ENCODE results near the gene OS9.
A peak's percentile ranks its signal among the peaks of the same experiment; 100 is the strongest.
"Not testable (repeated sequence)": the region's sequence is repeated elsewhere in the genome, so short reads cannot be mapped to it uniquely, and the experiment has no call there.

OS9 gene, protein sequence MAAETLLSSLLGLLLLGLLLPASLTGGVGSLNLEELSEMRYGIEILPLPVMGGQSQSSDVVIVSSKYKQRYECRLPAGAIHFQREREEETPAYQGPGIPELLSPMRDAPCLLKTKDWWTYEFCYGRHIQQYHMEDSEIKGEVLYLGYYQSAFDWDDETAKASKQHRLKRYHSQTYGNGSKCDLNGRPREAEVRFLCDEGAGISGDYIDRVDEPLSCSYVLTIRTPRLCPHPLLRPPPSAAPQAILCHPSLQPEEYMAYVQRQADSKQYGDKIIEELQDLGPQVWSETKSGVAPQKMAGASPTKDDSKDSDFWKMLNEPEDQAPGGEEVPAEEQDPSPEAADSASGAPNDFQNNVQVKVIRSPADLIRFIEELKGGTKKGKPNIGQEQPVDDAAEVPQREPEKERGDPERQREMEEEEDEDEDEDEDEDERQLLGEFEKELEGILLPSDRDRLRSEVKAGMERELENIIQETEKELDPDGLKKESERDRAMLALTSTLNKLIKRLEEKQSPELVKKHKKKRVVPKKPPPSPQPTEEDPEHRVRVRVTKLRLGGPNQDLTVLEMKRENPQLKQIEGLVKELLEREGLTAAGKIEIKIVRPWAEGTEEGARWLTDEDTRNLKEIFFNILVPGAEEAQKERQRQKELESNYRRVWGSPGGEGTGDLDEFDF

DNA sequence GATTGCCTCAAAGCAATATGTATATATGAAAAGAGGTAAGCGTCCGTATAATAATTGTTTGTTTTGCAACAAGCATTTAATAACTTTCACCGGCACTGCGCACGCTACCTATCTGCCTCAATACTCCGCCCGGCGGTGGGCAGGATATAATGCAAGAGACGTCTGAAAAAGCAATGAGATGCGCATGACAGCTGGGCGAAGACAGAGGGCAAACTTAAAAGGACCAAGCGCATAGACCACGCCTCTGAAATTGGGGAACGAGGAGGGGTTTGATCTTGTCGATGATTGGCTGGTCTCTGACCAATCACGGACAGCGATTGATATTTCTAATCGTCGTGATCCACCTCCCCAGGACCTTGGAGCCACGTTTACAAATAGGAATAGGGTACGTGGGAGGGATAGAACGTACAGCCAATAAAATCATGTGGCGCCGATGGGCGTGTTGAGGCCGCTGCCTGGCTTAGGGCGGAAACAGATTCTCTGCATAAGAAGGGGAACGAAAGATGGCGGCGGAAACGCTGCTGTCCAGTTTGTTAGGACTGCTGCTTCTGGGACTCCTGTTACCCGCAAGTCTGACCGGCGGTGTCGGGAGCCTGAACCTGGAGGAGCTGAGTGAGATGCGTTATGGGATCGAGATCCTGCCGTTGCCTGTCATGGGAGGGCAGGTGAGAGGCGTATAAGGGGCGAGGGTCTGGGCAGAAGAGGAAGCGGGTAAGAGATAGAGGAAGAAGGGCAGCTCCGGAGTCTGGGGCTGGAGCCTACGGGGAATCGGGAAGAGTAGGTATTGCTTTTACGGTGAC lies at the start of gene OS9:
TSS of gene OS9 (plus strand) at position 474 of the 800 bp plus-strand sequence. CDS start at position 504, 30 bp downstream.
- DNase-seq: peak; percentile 80 to 98 (median 90)

DNA sequence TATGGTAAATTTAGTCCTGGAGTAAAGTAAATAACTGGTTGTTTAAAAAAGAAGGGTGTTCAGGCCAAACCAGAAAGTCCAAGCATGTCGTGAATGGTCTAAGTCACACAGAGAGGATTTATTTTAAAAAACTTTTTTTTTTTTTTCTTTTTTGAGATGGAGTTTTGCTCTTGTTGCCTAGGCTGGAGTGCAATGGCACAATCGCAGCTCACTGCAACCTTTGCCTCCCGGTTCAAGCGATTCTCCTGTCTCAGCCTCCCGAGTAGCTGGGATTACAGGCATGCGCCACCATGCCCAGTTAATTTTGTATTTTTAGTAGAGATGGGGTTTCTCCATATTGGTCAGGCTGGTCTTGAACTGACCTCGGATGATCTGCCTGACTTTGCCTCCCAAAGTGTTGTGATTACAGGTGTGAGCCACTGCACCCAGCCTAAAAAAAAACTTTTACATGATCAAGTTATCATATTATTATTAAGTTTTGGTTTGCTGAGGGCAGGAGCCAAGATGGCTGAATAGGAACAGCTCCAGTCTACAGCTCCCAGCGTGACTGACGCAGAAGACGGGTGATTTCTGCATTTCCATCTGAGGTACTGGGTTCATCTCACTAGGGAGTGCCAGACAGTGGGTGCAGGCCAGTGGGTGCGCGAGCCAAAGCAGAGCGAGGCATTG lies 47.8 kb upstream of the OS9 start:
- not testable (repeated sequence) for DNase-seq

DNA sequence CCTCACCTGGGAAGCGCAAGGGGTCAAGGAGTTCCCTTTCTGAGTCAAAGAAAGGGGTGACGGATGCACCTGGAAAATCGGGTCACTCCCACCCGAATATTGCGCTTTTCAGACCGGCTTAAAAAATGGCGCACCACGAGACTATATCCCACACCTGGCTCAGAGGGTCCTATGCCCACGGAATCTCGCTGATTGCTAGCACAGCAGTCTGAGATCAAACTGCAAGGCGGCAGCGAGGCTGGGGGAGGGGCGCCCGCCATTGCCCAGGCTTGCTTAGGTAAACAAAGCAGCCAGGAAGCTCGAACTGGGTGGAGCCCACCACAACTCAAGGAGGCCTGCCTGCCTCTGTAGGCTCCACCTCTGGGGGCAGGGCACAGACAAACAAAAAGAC lies 47.3 kb upstream of the OS9 start:
- DNase-seq: not testable (repeated sequence)

DNA sequence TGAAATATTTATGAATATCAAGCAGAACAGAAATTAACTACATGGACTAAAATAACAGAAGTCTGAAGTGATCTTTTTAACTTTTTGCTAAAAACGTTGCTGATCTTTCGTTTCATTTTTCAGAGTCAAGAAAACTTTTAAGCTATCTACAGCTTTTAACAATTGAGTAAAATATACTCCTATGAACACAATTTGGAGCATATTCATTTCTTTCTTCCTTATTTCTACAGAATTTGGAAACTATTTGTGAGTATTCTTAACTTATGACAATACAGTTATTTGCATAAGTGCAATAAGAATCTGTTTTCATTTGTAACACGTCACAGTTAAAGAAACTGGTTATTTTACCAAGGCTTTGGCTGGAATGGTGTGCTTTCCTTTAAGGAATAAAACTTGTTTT lies 39.9 kb upstream of the OS9 start:
- no peak for DNase-seq

DNA sequence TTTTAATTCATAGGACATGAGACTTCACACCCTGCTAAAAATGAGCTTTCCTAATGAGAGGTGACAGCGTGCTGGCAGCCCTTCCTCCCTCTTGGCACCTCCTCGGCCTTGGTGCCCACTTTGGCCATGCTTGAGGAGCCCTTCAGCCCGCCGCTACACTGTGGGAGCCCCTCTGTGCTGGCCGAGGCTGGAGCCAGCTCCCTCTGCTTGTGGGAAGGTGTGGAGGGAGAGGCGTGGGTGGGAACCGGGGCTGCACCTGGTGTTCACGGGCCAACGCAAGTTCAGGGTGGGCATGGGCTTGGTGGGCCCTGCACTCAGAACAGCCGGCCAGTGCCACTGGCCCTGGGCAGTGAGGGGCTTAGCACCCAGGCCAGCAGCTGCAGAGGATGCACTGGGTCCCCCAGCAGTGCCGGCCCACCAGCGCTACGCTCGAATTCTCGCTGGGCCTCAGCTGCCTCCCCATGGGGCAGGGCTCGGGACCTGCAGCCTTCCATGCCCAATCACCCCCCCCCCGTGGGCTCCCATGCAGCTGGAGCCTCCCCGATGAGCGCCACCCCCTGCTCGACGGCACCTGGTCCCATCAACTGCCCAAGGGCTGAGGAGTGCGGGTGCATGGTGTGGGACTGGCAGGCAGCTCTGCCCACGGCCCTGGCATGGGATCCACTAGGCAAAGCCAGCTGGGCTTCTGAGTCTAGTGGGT lies 38.2 kb upstream of the OS9 start:
- no peak for DNase-seq

DNA sequence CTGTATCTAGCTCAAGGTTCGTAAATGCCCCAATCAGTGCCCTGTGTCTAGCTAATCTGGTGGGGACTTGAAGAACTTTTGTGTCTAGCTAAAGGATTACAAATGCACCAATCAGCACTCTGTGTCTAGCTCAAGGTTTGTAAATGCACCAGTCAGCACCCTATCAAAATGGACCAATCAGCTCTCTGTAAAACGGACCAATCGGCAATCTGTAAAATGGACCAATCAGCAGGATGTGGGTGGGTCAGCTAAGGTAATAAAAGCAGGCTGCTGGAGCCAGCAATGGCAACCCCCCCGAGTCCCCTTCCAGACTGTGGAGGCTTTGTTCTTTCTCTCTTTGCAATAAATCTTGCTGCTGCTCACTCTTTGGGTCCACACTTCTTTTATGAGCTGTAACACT lies 37.5 kb upstream of the OS9 start:
- not testable (repeated sequence) for DNase-seq

DNA sequence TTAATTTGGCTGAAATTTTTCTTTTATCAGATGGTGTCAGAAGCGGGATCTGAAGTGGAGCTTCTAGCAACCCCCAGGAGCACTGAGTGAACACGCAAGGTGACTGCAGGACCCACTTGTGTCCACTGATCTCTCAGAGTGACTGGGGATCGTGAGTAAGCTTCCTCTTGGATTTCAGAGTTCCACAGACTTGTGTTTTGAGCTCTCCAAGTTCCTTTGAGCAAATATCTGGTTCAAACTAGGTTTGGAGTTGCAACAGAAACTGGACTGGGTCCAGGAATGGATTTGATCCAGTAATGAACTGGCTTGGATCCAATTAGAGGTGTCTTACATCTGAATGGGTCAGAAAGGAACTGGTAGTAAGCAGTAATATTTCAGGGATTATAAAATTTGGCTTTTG lies 36.2 kb upstream of the OS9 start:
- DNase-seq: no peak

DNA sequence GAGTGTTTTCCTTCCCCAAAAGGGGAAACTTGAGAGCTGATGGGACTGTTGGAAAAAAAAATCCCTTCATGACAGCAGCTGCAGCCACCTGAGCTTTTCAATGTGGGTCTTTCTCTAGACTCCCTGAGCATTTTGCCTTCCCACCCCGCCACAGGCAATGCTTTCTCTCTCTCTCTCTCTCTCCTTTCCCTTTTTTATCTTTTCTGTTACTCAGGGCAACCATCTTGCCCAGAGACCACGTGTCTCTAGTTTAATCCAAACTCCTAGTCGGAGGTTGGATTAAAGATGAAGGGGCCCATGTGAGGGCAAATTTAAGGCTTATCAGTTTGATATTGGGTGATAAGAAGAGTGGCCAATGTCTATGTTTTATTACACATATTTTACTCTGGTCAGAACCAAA lies 35.0 kb upstream of the OS9 start:
- no peak for DNase-seq

DNA sequence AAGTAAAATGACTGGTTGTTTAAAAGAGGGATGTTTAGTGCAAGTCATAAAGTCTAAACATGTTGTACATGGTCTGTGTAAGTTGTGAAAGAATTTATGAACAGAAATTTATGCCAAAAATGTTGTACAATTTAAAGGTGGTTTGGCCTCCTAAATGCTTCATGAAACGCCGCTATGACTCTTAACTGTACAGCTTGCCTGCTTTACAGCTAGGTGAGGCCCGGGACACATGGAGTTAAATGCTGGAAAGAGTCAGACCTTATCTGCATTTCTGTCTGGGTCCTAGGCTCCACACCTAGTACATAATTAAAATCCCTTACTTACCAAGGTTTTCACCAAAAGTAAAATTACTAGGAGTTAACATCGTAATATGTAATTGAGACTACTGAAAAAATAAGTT lies 32.6 kb upstream of the OS9 start:
- DNase-seq: no peak

DNA sequence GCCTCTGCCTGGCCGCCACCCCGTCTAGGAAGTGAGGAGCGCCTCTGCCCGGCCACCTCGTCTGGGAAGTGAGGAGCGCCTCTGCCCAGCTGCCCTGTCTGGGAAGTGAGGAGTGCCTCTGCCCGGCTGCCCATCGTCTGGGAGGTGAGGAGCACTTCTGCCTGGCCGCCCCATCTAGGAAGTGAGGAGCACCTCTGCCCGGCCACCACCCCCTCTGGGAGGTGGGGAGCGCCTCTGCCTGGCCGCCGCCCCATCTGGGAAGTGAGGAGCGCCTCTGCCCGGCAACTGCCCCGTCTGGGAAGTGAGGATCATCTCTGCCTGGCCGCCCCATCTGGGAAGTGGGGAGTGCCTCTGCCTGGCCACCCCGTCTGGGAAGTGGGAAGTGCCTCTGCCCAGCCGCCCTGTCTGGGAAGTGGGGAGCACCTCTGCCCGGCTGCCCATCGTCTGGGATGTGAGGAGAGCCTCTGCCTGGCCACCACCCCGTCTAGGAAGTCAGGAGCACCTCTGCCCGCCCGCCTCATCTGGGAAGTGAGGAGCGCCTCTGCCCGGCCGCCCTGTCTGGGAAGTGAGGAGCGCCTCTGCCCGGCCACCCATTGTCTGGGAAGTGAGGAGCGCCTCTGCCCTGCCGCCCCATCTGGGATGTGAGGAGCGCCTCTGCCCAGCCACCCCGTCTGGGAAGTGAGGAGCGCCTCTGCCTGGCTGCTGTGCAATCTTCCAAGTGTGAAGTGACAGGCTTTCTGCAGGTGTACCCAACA lies 28.7 kb upstream of the OS9 start:
- not testable (repeated sequence) for DNase-seq

DNA sequence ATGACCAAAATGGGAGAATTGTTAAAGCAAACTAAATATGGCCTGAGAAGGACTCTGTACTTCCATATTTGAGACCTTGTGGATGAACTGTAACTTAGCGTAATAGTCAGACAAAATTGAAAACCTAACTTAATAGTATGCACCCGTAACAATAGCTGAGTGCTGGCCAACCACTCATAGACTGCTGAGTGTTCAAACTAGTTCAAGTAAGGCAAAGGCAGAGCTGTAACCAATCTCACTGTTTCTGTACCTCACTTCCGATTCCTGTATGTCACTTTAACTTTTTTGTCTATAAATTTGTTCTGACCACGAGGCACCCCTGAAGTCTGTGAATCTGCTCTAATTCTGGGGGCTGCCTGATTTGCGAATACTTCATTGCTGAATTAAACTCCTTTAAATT lies 27.0 kb upstream of the OS9 start:
- DNase-seq: no peak

DNA sequence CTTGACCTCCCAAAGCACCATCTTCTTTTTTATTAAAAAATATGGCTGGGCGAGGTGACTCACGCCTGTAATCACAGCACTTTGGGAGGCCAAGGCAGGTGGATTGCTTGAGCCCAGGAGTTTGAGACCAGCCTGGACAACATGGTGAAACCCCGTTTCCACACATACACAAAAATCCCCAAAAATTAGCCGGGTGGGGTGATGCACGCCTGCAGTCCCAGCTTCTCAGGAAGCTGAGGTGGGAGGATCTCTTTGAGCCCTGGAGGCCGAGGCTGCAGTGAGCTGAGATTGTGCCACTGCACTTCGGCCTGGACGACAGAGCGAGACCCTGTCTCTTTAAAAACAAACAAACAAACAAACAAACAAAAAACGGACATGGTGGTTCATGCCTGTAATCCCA lies 24.2 kb upstream of the OS9 start:
- DNase-seq: not testable (repeated sequence)

DNA sequence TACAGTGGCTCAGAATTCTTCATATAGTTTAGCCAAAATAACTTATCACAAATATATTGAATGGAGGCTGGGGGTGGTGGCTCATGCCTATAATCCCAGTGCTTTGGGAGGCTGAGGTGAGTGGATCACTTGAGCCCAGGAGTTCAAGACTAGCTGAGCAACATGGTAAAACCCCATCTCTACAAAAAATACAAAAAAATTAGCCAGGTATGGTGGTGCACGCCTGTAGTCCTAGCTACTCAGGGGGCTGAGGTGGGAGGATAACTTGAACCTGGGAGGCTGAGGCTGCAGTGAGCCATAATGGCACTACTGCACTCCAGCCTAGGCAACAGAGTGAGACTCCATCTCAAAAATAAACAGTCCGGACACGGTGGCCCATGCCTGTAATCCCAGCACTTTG lies 22.1 kb upstream of the OS9 start:
- not testable (repeated sequence) for DNase-seq

DNA sequence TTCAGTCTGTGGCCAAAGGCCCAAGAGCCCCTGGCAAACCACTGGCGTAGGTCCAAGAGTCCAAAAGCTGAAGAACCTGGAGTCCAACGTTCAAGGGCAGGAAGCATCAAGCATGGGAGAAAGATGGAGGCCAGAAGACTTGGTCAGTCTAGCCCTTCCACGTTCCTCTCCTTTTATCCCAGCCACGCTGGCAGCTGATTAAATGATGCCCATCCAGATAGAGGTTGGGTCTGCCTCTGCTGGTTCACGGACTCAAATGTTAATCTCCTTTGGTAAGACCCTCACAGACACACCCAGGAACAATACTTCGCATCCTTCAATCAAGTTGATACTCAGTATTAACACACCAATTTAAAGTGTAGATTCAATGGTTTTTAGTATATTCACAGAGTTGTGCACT lies 21.1 kb upstream of the OS9 start:
- no peak for DNase-seq

DNA sequence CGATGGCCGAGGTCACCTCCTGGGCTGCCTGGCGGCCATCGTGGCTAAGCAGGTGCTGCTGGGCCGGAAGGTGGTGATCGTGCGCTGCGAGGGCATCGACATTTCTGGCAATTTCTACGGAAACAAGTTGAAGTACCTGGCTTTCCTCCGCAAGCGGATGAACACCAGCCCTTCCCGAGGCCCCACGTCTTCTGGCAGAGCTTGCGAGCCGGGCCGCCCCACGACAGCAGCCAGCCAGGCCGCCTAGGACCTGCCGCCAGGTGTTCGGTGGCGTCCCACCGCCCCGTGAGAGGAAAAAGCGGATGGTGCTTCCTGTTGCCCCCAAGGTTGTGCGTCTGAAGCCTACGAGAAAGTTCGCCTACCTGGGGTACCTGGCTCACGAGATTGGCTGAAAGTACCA lies 19.2 kb upstream of the OS9 start:
- DNase-seq: no peak

DNA sequence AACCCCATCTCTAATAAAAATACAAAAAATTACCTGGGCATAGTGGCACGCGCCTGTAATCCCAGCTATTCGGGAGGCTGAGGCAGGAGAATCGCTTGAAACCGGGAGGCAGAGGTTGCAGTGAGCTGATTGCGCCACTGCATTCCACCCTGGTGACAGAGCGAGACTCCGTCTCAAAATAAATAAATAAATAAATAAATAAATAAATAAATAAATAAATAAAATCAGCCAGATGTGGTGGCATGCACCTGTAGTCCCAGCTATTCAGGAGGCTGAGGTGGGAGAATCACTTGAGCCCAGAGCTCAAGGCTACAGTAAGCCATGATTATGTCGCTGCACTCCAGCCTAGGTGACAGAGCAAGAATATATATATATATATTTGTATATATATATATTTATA lies 16.0 kb upstream of the OS9 start:
- not testable (repeated sequence) for DNase-seq

DNA sequence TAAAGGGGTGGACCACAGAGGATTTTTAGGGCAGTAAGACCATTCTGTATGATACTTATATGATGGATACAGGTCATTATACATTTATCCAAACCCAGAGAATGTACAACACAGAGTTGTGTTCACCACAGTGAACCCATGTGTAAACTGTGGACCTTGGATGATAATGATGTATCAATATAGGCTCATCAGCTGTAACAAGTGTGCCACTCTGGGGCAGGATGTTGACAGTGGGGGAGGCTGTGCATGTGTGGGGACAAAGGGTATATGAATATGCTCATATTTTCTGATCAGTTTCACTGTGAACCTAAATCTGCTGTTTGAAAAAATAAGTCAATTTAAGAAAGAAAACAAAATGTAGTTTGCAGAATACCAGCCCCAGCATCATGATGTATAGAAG lies 14.2 kb upstream of the OS9 start:
- DNase-seq: no peak

DNA sequence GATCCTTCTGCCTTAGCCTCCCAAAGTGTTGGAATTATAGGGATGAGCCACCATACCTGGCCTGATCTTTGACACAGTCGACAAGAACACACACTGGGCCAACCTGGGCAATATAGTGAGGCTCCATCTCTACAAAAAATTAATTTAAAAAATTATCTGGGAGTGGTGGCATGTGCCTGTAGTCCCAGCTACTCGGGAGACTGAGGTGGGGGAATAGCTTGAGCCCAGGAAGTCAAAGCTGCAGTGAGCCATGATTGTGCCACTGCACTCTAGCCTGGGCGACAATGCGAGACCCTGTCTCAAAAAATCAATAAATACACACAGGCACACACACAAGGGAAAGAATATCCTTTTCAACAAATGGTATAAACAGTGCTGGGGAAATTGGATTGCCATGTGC lies 6.1 kb upstream of the OS9 start:
- DNase-seq: no peak

DNA sequence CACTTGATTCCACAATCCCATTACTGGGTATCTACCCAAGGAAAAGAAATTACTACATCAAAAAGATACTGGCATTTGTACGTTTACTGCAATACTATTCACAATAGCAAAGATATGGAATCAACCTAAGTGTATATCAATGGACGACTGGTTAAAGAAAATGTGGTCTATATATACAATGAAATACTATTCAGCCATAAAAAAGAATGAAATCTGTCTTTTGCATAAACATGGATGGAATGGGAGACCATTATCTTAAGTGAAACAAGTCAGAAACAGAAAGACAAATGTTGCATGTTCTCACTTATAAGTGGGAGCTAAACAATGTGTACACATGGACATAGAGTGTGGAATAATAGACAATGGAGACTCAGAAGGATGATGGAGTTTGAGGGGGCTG lies 5.0 kb upstream of the OS9 start:
- no peak for DNase-seq

DNA sequence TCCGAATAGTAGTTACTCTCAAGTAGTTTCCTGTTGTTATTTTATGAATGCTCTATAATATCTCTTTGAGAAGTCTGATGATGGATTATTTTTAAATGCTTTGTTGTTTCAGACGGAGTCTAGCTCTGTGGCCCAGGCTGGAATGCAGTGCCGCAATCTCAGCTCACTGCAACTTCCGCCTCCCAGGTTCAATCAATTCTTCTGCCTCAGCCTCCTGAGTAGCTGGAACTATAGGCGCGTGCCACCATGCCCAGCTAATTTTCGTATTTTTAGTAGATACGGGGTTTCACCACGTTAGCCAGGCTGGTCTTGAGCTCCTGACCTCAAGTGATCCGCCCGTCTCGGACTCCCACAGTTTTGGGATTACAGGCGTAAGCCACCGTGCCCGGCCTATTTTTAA lies 1.4 kb upstream of the OS9 start:
- DNase-seq: no peak

DNA sequence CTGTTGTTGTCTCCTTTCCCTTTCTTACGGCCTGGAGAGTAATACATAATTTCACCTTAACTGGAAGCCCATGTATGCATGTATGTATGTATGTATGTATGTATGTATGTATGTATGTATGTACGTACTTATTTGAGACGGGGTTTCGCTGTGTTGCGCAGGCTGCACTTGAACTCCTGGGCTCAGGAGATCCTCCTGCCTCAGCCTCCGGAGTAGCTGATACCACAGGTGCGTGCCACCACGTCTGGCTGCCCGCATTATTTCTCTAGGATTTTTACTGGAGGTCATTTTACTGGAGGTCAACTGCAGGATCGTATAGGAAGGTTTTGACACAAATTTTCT lies 644 bp upstream of the OS9 start:
- no peak for DNase-seq

DNA sequence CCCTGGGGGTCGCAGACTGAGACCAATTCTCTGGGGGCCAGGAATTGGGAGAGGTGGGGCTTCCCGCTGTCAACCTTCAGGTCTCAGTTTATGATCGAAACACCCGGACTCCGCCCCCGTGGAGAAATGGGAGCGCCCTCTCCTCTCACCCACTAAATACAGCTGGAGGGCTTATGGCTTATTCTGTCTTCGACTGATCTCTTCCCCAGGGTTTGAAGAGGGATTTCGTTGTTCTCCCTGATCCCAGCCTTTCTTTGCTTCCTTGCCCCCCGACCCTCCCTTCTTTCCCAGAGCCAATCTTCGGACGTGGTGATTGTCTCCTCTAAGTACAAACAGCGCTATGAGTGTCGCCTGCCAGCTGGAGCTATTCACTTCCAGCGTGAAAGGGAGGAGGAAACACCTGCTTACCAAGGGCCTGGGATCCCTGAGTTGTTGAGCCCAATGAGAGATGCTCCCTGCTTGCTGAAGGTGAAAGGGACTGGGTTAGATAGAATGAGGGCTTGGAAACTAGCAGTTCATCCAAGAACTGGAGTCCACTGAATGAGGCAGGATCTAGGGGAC lies 607 bp downstream of the OS9 start:
- no peak for DNase-seq

Data from activated CD4-positive, CD25-positive, alpha-beta regulatory T cell (primary cell).